Activated CD4-positive, alpha-beta T cell treated with anti-CD3 and anti-CD28 coated beads, Interleukin-2, amount 50 U/mL, for 24 hours (primary cell): ENCODE measurements around the gene TGM1.
"Not testable (repeated sequence)": the region's sequence is repeated elsewhere in the genome, so short reads cannot be mapped to it uniquely, and the experiment has no call there.

Experiments used
- DNase-seq, 2 donors: peaks; one replicate each; pipeline ENCODE4 v3.0.0-alpha.2; 2020; ENCODE audit warnings: low read depth in 1 of 2, low spot score in 1 of 2

The TGM1 gene

GRCh38 chr14:24234095-24235005 lies 28.6 kb downstream of the TGM1 start:
- no peak for DNase-seq

GRCh38 chr14:24233538-24233866 lies 29.5 kb downstream of the TGM1 start:
- no peak for DNase-seq

- no peak for DNase-seq
Observed at GRCh38 chr14:24232645-24233537, 30.1 kb downstream of the TGM1 start, which contains the start of gene GMPR2. TSS of gene GMPR2 (plus strand) at chr14:24232929. CDS start at chr14:24233254, 325 bp downstream.

GRCh38 chr14:24232121-24232644 lies 30.8 kb downstream of the TGM1 start, which contains the start of gene NEDD8:
TSS of gene NEDD8 (minus strand) at chr14:24232367. CDS start at chr14:24232267, 100 bp downstream.
- peak; percentile 83 to 91 for DNase-seq

- peak in 1 of 2 donors; percentile 15 for DNase-seq
Observed at GRCh38 chr14:24231263-24232120, 31.5 kb downstream of the TGM1 start.

- DNase-seq = no peak
Observed at GRCh38 chr14:24228902-24229301, 34.1 kb downstream of the TGM1 start.

GRCh38 chr14:24226473-24226872 lies 36.5 kb downstream of the TGM1 start:
- DNase-seq = no peak

- DNase-seq = no peak
Observed at GRCh38 chr14:24224618-24225071, 38.3 kb downstream of the TGM1 start.

- not testable (repeated sequence) for DNase-seq
Observed at GRCh38 chr14:24222987-24223386, 40.0 kb downstream of the TGM1 start.

- DNase-seq = no peak
Observed at GRCh38 chr14:24219521-24219920, 43.5 kb downstream of the TGM1 start.

GRCh38 chr14:24219080-24219479 lies 43.9 kb downstream of the TGM1 start:
- DNase-seq = no peak

- not testable (repeated sequence) for DNase-seq
Observed at GRCh38 chr14:24216876-24217275, 46.1 kb downstream of the TGM1 start.

- DNase-seq = no peak
Observed at GRCh38 chr14:24216345-24216699, 46.7 kb downstream of the TGM1 start.

GRCh38 chr14:24215495-24216344 lies 47.3 kb downstream of the TGM1 start, which contains the start of gene MDP1:
TSS of gene MDP1 (minus strand) at chr14:24216066. CDS start at chr14:24215955, 111 bp downstream.
- peak; percentile 54 to 75 for DNase-seq

GRCh38 chr14:24213866-24214662 lies 48.9 kb downstream of the TGM1 start:
- DNase-seq = no peak

- peak; percentile 84 to 96 for DNase-seq
Observed at GRCh38 chr14:24212924-24213865, 49.8 kb downstream of the TGM1 start, which contains the start of gene CHMP4A. TSS of gene CHMP4A (minus strand) at chr14:24213488. CDS start at chr14:24213439, 49 bp downstream.

- no peak for DNase-seq
Observed at GRCh38 chr14:24211311-24211710, 51.7 kb downstream of the TGM1 start.
